ENCODE measurements around the gene PLXDC2. TPM values are rescaled to one million over a fixed set of nuclear protein-coding genes. Genes with fewer than 3 reads are reported as not detected.

PLXDC2 gene
- total RNA-seq, 1 donor from 2014 or later: 1.3 TPM

GRCh38 chr10:20303453-20304152 is 487.4 kb downstream of the PLXDC2 start:
- H3K4me3 ChIP-seq (ENCODE audit: low read depth, low read length): no peak overlapping the region
- H3K36me3 ChIP-seq (ENCODE audit: control insufficient read depth, insufficient read depth, low read length): no peaks in the 10 kb centered on the region
- no peak for TF ChIP-seq CTCF (IDR thresholded peaks at IDR 0.05; ENCODE audit: insufficient read depth, low read length, severe bottlenecking)
- no peaks in the 10 kb centered on the region for H3K27me3 ChIP-seq (ENCODE audit: control insufficient read depth, insufficient read depth, low read length)
- FAIRE-seq (no peak), DNase-seq (ENCODE audit: low read depth) (no peak)

- H3K27me3 ChIP-seq (ENCODE audit: control insufficient read depth, insufficient read depth, low read length): no peaks in the 10 kb centered on the region
- no peaks in the 10 kb centered on the region for H3K36me3 ChIP-seq (ENCODE audit: control insufficient read depth, insufficient read depth, low read length)
- no peak for FAIRE-seq
- no peak for TF ChIP-seq CTCF (IDR thresholded peaks at IDR 0.05; ENCODE audit: insufficient read depth, low read length, severe bottlenecking)
- no peak for DNase-seq (ENCODE audit: low read depth)
- H3K4me3 ChIP-seq (ENCODE audit: low read depth, low read length): no peak overlapping the region
Observed at GRCh38 chr10:20313665-20314064, 497.4 kb downstream of the PLXDC2 start.

GRCh38 chr10:20314431-20314830 is 498.2 kb downstream of the PLXDC2 start:
- DNase-seq (ENCODE audit: low read depth) (no peak), FAIRE-seq (no peak)
- H3K4me3 ChIP-seq (ENCODE audit: low read depth, low read length): no peak overlapping the region
- no peaks in the 10 kb centered on the region for H3K27me3 ChIP-seq (ENCODE audit: control insufficient read depth, insufficient read depth, low read length)
- no peaks in the 10 kb centered on the region for H3K36me3 ChIP-seq (ENCODE audit: control insufficient read depth, insufficient read depth, low read length)
- no peak for TF ChIP-seq CTCF (IDR thresholded peaks at IDR 0.05; ENCODE audit: insufficient read depth, low read length, severe bottlenecking)

GRCh38 chr10:20327954-20328353 is 511.7 kb downstream of the PLXDC2 start:
- H3K27me3 ChIP-seq (ENCODE audit: control insufficient read depth, insufficient read depth, low read length): no peaks in the 10 kb centered on the region
- no peak for FAIRE-seq

GRCh38 chr10:20330246-20330645 is 514.0 kb downstream of the PLXDC2 start:
- TF ChIP-seq CTCF (IDR thresholded peaks at IDR 0.05; ENCODE audit: insufficient read depth, low read length, severe bottlenecking): no peak
- no peak for DNase-seq (ENCODE audit: low read depth)
- H3K36me3 ChIP-seq (ENCODE audit: control insufficient read depth, insufficient read depth, low read length): no peaks in the 10 kb centered on the region
- H3K4me3 ChIP-seq (ENCODE audit: low read depth, low read length): no peak overlapping the region
- FAIRE-seq: no peak
- no peaks in the 10 kb centered on the region for H3K27me3 ChIP-seq (ENCODE audit: control insufficient read depth, insufficient read depth, low read length)

More at GRCh38 chr10:20327954-20328353, 511.7 kb downstream of the PLXDC2 start:
- no peaks in the 10 kb centered on the region for H3K36me3 ChIP-seq (ENCODE audit: control insufficient read depth, insufficient read depth, low read length)
- no peak for DNase-seq (ENCODE audit: low read depth)
- H3K4me3 ChIP-seq (ENCODE audit: low read depth, low read length): no peak overlapping the region
- no peak for TF ChIP-seq CTCF (IDR thresholded peaks at IDR 0.05; ENCODE audit: insufficient read depth, low read length, severe bottlenecking)

- H3K4me3 ChIP-seq (ENCODE audit: low read depth, low read length): no peak overlapping the region
- FAIRE-seq: no peak
Observed at GRCh38 chr10:20334559-20334958, 518.3 kb downstream of the PLXDC2 start.

More at GRCh38 chr10:20334559-20334958, 518.3 kb downstream of the PLXDC2 start:
- no peak for TF ChIP-seq CTCF (IDR thresholded peaks at IDR 0.05; ENCODE audit: insufficient read depth, low read length, severe bottlenecking)
- H3K36me3 ChIP-seq (ENCODE audit: control insufficient read depth, insufficient read depth, low read length): no peaks in the 10 kb centered on the region
- DNase-seq (ENCODE audit: low read depth): no peak
- no peaks in the 10 kb centered on the region for H3K27me3 ChIP-seq (ENCODE audit: control insufficient read depth, insufficient read depth, low read length)
